Measurements from ENCODE around the gene ZNF821.

- TF ChIP-seq CTCF (IDR thresholded peaks at IDR 0.05) (no peak), POLR2A (IDR thresholded peaks at IDR 0.05) (no peak)
These were observed 43.8 kb upstream of the ZNF821 start for GRCh38 chr16:71927787-71928186.

Data from breast epithelium (tissue), 3 donors.